ENCODE data around the gene CALHM2.

- no peak for TF ChIP-seq CTCF (IDR thresholded peaks at IDR 0.05)
- TF ChIP-seq POLR2AphosphoS5 (IDR thresholded peaks at IDR 0.05; ENCODE audit: low read depth, low read length) = no peak
Observed at GRCh38 chr10:103441611-103442010, 10.6 kb downstream of the CALHM2 start.

Measured in Panc1 (cell line).